ENCODE measurements around the gene PDX1.

PDX1 gene

DNA sequence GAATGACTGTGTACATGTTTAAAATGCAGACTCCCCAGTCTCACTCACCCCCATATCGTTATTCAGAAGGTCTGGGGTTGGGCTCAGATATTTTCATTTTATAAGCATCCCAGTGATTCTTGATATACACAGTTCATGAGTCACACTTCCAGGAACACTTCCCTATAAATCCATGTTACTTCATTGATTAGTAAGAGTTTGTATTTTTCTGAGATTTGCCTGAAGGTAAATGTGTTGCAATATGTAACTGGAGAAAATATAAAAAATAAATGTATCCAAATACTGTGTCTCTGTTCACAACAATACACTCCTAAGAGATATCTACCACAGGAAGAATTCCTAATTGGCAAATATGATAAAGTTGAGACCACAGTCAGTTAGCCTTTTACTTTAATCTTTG lies 6.6 kb upstream of the PDX1 start:
- no peaks in the 10 kb centered on the region for H3K79me2 ChIP-seq (ENCODE audit: control insufficient read depth, low read length)
- H3K27me3 ChIP-seq (ENCODE audit: control insufficient read depth, low read length): peaks cover 24% of the 10 kb centered on the region
- H3K9me2 ChIP-seq (replicated peaks; ENCODE audit: control insufficient read depth, low read length): no peaks in the 10 kb centered on the region
- H4K20me1 ChIP-seq (ENCODE audit: control insufficient read depth, insufficient read depth, low read depth, low read length): no peaks in the 10 kb centered on the region
- H3K27ac ChIP-seq (ENCODE audit: low read depth, low read length): no peak overlapping the region
- TF ChIP-seq, protein P1, sequence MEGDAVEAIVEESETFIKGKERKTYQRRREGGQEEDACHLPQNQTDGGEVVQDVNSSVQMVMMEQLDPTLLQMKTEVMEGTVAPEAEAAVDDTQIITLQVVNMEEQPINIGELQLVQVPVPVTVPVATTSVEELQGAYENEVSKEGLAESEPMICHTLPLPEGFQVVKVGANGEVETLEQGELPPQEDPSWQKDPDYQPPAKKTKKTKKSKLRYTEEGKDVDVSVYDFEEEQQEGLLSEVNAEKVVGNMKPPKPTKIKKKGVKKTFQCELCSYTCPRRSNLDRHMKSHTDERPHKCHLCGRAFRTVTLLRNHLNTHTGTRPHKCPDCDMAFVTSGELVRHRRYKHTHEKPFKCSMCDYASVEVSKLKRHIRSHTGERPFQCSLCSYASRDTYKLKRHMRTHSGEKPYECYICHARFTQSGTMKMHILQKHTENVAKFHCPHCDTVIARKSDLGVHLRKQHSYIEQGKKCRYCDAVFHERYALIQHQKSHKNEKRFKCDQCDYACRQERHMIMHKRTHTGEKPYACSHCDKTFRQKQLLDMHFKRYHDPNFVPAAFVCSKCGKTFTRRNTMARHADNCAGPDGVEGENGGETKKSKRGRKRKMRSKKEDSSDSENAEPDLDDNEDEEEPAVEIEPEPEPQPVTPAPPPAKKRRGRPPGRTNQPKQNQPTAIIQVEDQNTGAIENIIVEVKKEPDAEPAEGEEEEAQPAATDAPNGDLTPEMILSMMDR (IDR thresholded peaks at IDR 0.05; ENCODE audit: low read depth, low read length, poor library complexity, severe bottlenecking): no peak
- TF ChIP-seq EZH2phosphoT487 (IDR thresholded peaks at IDR 0.05; ENCODE audit: borderline replicate concordance, low read length): no peak
- no peaks in the 10 kb centered on the region for H3K36me3 ChIP-seq (ENCODE audit: control insufficient read depth, low read length)
- H3K4me3 ChIP-seq (ENCODE audit: low read length): no peak overlapping the region
- H3F3A ChIP-seq (ENCODE audit: control insufficient read depth, insufficient read depth): no peaks in the 10 kb centered on the region
- no peaks in the 10 kb centered on the region for H3K4me1 ChIP-seq (ENCODE audit: control insufficient read depth, low read length)
- no peaks in the 10 kb centered on the region for H3K9me3 ChIP-seq (ENCODE audit: control insufficient read depth, insufficient read depth, low read length)
- H3K4me2 ChIP-seq (ENCODE audit: low read length): no peak overlapping the region

DNA sequence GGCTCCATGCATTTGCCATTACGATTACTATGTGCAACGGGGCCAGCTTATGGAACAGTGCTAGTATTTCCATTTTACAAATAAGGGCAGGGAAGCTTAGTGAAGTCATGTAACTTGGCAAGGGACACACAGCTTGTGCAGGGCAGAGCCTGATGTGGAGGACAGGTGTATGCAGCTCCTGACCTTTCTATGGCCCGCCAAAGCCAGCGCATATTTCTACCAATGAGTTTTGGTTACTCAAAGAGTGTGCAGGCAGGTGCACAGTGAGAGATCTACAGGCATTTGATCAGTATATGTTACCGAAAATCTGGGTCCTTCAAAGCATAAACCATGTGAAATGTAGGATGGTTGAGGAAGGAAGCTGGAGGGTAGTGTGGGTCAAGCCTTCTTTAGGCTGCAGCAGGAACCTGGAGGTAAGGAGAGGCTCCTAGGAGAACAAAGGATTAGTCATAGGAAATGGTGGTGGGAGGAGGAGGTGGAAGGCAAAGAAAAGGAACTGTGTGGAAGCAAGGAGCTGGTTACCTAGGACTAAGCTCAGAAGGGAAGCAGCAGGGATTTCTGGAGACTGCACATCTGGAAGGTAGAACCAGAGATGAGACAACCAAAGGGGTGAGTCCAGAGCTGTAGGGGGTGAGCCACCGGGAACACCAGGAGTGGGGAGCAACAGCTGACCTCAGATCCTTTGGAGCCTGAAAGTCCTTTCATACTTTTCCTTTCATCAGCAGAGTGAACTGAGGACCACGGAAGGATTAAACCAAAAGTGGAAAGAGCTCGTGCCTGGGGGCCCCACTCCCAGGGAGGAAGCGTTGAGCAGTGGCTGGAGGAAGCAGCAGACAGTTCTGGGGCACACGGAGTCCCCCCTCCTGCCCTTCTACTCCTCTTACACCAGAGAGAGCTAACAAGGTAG lies 4.2 kb upstream of the PDX1 start:
- Histone ChIP-seq H3K27ac (ENCODE audit: low read depth, low read length) (no peak overlapping the region), H3K79me2 (ENCODE audit: control insufficient read depth, low read length) (no peaks in the 10 kb centered on the region), H3K4me2 (ENCODE audit: low read length) (no peak overlapping the region), H3K27me3 (ENCODE audit: control insufficient read depth, low read length) (peaks cover 25% of the 10 kb centered on the region), H3K36me3 (ENCODE audit: control insufficient read depth, low read length) (no peaks in the 10 kb centered on the region), H4K20me1 (ENCODE audit: control insufficient read depth, insufficient read depth, low read depth, low read length) (no peaks in the 10 kb centered on the region), H3F3A (ENCODE audit: control insufficient read depth, insufficient read depth) (no peaks in the 10 kb centered on the region), H3K4me1 (ENCODE audit: control insufficient read depth, low read length) (no peaks in the 10 kb centered on the region), H3K9me2 (replicated peaks; ENCODE audit: control insufficient read depth, low read length) (no peaks in the 10 kb centered on the region), H3K9me3 (ENCODE audit: control insufficient read depth, insufficient read depth, low read length) (no peaks in the 10 kb centered on the region), H3K4me3 (ENCODE audit: low read length) (no peak overlapping the region)
- TF ChIP-seq, protein P1 (IDR thresholded peaks at IDR 0.05; ENCODE audit: low read depth, low read length, poor library complexity, severe bottlenecking): no peak
- no peak for TF ChIP-seq EZH2phosphoT487 (IDR thresholded peaks at IDR 0.05; ENCODE audit: borderline replicate concordance, low read length)

DNA sequence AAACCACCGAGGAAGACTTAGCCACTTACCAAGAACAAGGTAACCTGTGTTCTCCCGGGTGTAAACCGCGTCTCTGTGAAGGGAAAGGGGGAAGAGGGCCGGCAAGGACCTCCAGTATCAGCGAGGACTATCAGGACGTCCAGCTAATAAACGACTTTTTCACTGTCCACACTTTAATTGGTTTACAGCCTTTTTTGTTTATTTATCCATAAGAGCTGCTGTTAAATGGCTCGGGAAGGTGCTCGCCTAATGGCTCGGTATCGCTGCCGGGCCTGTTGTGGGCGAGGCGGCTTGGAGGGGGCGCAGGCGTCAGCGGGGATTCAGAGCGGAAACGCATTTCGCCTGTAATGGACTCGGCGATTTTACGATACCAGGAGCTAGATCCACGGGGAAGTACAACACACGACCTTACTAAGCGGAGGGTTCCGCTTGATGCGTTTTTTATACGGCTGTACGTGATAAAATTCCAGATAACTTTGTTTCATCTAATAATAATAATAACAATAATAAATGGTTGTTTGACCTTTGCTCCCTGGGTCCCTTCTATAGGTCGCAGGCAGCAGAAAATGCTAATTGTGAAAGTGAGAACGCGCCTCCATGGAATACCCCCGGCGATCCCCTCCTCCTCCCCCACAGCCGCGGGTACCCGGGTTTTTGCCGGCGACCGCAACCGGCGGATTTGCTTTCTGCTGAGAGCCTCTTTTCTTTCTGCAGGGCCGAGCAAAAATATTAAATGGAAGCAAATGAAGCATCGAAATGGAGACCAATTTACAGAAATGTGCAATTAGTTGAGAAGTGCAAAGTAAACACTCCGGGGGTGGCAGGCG lies 2.5 kb upstream of the PDX1 start:
- no peaks in the 10 kb centered on the region for H3K79me2 ChIP-seq (ENCODE audit: control insufficient read depth, low read length)
- H4K20me1 ChIP-seq (ENCODE audit: control insufficient read depth, insufficient read depth, low read depth, low read length): no peaks in the 10 kb centered on the region
- H3K36me3 ChIP-seq (ENCODE audit: control insufficient read depth, low read length): no peaks in the 10 kb centered on the region
- no peak overlapping the region for H3K27ac ChIP-seq (ENCODE audit: low read depth, low read length)
- H3K4me1 ChIP-seq (ENCODE audit: control insufficient read depth, low read length): no peaks in the 10 kb centered on the region
- H3K4me3 ChIP-seq (ENCODE audit: low read length): no peak overlapping the region
- H3K9me2 ChIP-seq (replicated peaks; ENCODE audit: control insufficient read depth, low read length): no peaks in the 10 kb centered on the region
- H3K27me3 ChIP-seq (ENCODE audit: control insufficient read depth, low read length): peaks cover 39% of the 10 kb centered on the region
- H3F3A ChIP-seq (ENCODE audit: control insufficient read depth, insufficient read depth): no peaks in the 10 kb centered on the region
- no peak overlapping the region for H3K4me2 ChIP-seq (ENCODE audit: low read length)
- no peaks in the 10 kb centered on the region for H3K9me3 ChIP-seq (ENCODE audit: control insufficient read depth, insufficient read depth, low read length)
- TF ChIP-seq, protein P1 (IDR thresholded peaks at IDR 0.05; ENCODE audit: low read depth, low read length, poor library complexity, severe bottlenecking): no peak
- TF ChIP-seq EZH2phosphoT487 (IDR thresholded peaks at IDR 0.05; ENCODE audit: borderline replicate concordance, low read length): no peak; the same call in 1 of the 2 replicates

Data from DOHH2 (cell line).